Psoas muscle (tissue), 8 donors: ENCODE results near the gene SLC15A1. TPM values are rescaled to one million over a fixed set of nuclear protein-coding genes. Genes with fewer than 3 reads are reported as not detected.

Source experiments
- ATAC-seq, 4 donors: fragments of 200-7000 bp; cut with Tn5 transposase; one replicate each; pipeline ENCODE4 v1.9.1; 2020; ENCODE audit warnings: moderate library complexity in 3 of 4, mild to moderate bottlenecking in 2 of 4
- DNase-seq, 2 donors: peaks; one replicate each; pipeline ENCODE4 v3.0.0-alpha.2; 2020
- H3K27ac ChIP-seq: fragments of 200-600 bp; one replicate; pipeline ENCODE4 v1.8.0; 2022
- H3K27me3 ChIP-seq, 3 donors: fragments of 200-600 bp in 1 of 3; one replicate each; pipeline versions ENCODE4 v1.6.1 to v1.8.0; 2013 to 2022; ENCODE audit warnings: low read length in 2 of 3, mild to moderate bottlenecking in 2 of 3, moderate library complexity in 1 of 3; ENCODE audit not compliant: insufficient read depth in 3 of 3
- H3K36me3 ChIP-seq, 2 donors: fragments of 200-600 bp in 1 of 2; one replicate each; pipeline versions ENCODE4 v1.6.1 to v1.8.0; 2013 to 2022; ENCODE audit warnings: low read depth in 1 of 2, mild to moderate bottlenecking in 1 of 2, moderate library complexity in 1 of 2; ENCODE audit not compliant: insufficient read depth in 1 of 2
- H3K4me1 ChIP-seq: fragments of 200-600 bp; one replicate; pipeline ENCODE4 v1.8.0; 2022
- H3K4me3 ChIP-seq: fragments of 200-600 bp; one replicate; pipeline ENCODE4 v1.8.0; 2022; ENCODE audit warnings: mild to moderate bottlenecking
- H3K9me3 ChIP-seq: fragments of 200-600 bp; one replicate; pipeline ENCODE4 v1.8.0; 2022
- CTCF ChIP-seq: fragments of 200-600 bp; IDR thresholded peaks from one replicate; pipeline ENCODE4 v1.8.0; 2022; ENCODE audit warnings: antibody characterized with exemption
- WGBS, 3 donors: extraction: QIAGEN DNeasy Blood & Tissue Kit; methylation state at CpG; one replicate each; pipeline versions ENCODE4 v1.1.6 to v1.1.7; 2013; 5-methylcytosine and 5-hydroxymethylcytosine counted together
- intact Hi-C, 2 donors: fragments of 100-400 bp; cut with DNase I; formaldehyde crosslinking; loops; one replicate each; pipeline versions ENCODE4 v1.11.0 to v1.14.2; 2022
- polyA plus RNA-seq, 3 donors: library from polyadenylated mRNA; stranded (reverse); fragments of 200-250 nt; gene quantifications; one replicate each; pipeline ENCODE4 v1.2.3, GENCODE V29; 2013
- total RNA-seq, 4 donors: library from RNA; stranded (reverse); fragmentation: NEBNext Ultra II Directional in 2 of 4; extraction: Animal tissue kit (Norgen Biotek cat#: 25700) in 2 of 4; gene quantifications; one replicate each; pipeline versions ENCODE4 v1.2.1 to v1.2.4, GENCODE V29; 2021 to 2023
- donor health status: healthy with polysubstance abuse.
- donor health status: DM: no; HTN: no; CAD: no; lungs with moderate emphysema.
- donor health status: Bipolar disorder and iron deficiency.
- donor health status: healthy.
- donor health status: DM: yes; HTN: yes; CAD: no.
- donor health status: DM: no; HTN: no; CAD: no.
- donor health status: DM: no; HTN: no; CAD: no.
- donor health status: DM: yes; HTN: yes; CAD: no.

SLC15A1 gene
- total and polyA plus RNA-seq, 7 donors: 0.03 to 0.19 (median 0.08) TPM; not detected in 4

- ATAC-seq (no peak), DNase-seq (no peak)
- no peaks in the 10 kb centered on the region for H3K27me3 ChIP-seq
- intact Hi-C loops: no loop called here
- peaks cover 5% of the 10 kb centered on the region for H3K9me3 ChIP-seq
- no peaks in the 10 kb centered on the region for H3K36me3 ChIP-seq
- no peak for TF ChIP-seq CTCF
- no peak overlapping the region for H3K4me3 ChIP-seq
- 92 to 97% (median 95%) methylated on average over 1 of the region's 1 CpG for WGBS, 3 donors
- H3K27ac ChIP-seq: no peak overlapping the region
- no peaks in the 10 kb centered on the region for H3K4me1 ChIP-seq
Observed at GRCh38 chr13:98738993-98739392, 13.5 kb downstream of the SLC15A1 start.

GRCh38 chr13:98738213-98738612 is 14.3 kb downstream of the SLC15A1 start:
- ATAC-seq: no peak
- no peaks in the 10 kb centered on the region for H3K27me3 ChIP-seq

GRCh38 chr13:98731925-98732324 is 20.5 kb downstream of the SLC15A1 start:
- no peaks in the 10 kb centered on the region for H3K27me3 ChIP-seq
- ATAC-seq: no peak
- no peak overlapping the region for H3K4me3 ChIP-seq
- no peaks in the 10 kb centered on the region for H3K36me3 ChIP-seq
- no peaks in the 10 kb centered on the region for H3K9me3 ChIP-seq
- WGBS, 3 donors: 67 to 78% (median 67%) methylated on average over 3 of the region's 3 CpGs
- no peak for DNase-seq
- no peak overlapping the region for H3K27ac ChIP-seq
- TF ChIP-seq CTCF: no peak
- intact Hi-C loops: no loop called here
- no peaks in the 10 kb centered on the region for H3K4me1 ChIP-seq

More at GRCh38 chr13:98738213-98738612, 14.3 kb downstream of the SLC15A1 start:
- TF ChIP-seq CTCF: no peak
- DNase-seq: no peak
- no peaks in the 10 kb centered on the region for H3K36me3 ChIP-seq
- intact Hi-C loops: no loop called here
- peaks cover 5% of the 10 kb centered on the region for H3K9me3 ChIP-seq
- H3K4me1 ChIP-seq: no peaks in the 10 kb centered on the region
- no peak overlapping the region for H3K4me3 ChIP-seq
- no peak overlapping the region for H3K27ac ChIP-seq

- Histone ChIP-seq H3K27me3 (no peaks in the 10 kb centered on the region), H3K27ac (no peak overlapping the region), H3K4me1 (no peaks in the 10 kb centered on the region), H3K4me3 (no peak overlapping the region), H3K9me3 (no peaks in the 10 kb centered on the region), H3K36me3 (no peaks in the 10 kb centered on the region)
- intact Hi-C loops: no loop called here
- DNase-seq (no peak), ATAC-seq (no peak)
- TF ChIP-seq CTCF: no peak
- 83 to 87% (median 86%) methylated on average over 17 of the region's 17 CpGs for WGBS, 3 donors
Observed at GRCh38 chr13:98731038-98731437, 21.4 kb downstream of the SLC15A1 start.

- ATAC-seq (no peak), DNase-seq (no peak)
- Histone ChIP-seq H3K27ac (no peak overlapping the region), H3K4me1 (no peaks in the 10 kb centered on the region), H3K9me3 (no peaks in the 10 kb centered on the region), H3K27me3 (no peaks in the 10 kb centered on the region), H3K4me3 (no peak overlapping the region), H3K36me3 (no peaks in the 10 kb centered on the region)
- intact Hi-C loops: no loop called here
- no peak for TF ChIP-seq CTCF
- 89 to 94% (median 90%) methylated on average over 23 of the region's 23 CpGs for WGBS, 3 donors
Observed at GRCh38 chr13:98730441-98730840, 22.0 kb downstream of the SLC15A1 start.
